ENCODE data around the gene NOTCH1.

The NOTCH1 gene

DNA sequence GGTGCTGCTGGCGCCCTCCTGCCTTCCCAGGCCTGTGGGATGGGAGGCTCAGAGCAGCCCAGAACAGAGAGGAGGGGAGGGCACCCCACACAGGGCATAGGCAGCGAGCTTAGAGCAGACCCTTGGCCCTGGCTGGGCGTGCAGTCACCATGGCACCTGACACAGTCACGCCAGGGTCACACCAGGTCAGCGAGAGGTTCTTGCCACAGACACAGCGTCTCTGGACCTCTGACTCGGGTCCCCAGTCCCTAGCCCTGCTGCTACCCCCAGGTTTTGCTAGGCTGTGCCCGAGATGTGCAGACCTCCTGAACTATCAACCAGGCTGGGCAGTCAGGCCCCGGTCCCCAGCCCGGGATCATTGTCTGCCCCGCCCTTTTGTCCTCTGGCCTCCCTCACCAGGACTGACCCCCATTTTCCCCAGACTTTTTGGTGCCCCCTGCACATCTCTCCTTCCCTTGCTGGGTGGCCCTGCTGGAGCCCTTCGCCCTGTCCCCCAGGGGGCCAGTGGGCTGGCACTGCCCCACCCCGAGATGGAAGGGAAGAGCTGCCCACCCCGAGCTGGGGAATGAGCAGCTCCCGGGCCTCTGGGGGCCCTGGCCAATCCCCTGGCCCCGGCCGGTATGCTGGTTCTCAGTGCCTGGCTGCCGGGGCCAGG lies 24.5 kb upstream of the NOTCH1 start:
- no peak overlapping the region for H2AFZ ChIP-seq (ENCODE audit: low read depth, low read length, severe bottlenecking)
- H3K9me3 ChIP-seq (ENCODE audit: insufficient read depth, low read length): no peaks in the 10 kb centered on the region
- H3K36me3 ChIP-seq (ENCODE audit: low read length): no peaks in the 10 kb centered on the region
- H3K27ac ChIP-seq (ENCODE audit: low read depth, low read length): no peak overlapping the region
- no peak overlapping the region for H3K9ac ChIP-seq (ENCODE audit: low read length)
- no peaks in the 10 kb centered on the region for H3K9me2 ChIP-seq (replicated peaks; ENCODE audit: insufficient read depth, low read length)
- no peaks in the 10 kb centered on the region for H3K79me2 ChIP-seq (ENCODE audit: insufficient read depth, low read length)
- H3K4me2 ChIP-seq (ENCODE audit: low read depth, low read length, poor library complexity, severe bottlenecking): no peak overlapping the region
- TF ChIP-seq, protein P1, sequence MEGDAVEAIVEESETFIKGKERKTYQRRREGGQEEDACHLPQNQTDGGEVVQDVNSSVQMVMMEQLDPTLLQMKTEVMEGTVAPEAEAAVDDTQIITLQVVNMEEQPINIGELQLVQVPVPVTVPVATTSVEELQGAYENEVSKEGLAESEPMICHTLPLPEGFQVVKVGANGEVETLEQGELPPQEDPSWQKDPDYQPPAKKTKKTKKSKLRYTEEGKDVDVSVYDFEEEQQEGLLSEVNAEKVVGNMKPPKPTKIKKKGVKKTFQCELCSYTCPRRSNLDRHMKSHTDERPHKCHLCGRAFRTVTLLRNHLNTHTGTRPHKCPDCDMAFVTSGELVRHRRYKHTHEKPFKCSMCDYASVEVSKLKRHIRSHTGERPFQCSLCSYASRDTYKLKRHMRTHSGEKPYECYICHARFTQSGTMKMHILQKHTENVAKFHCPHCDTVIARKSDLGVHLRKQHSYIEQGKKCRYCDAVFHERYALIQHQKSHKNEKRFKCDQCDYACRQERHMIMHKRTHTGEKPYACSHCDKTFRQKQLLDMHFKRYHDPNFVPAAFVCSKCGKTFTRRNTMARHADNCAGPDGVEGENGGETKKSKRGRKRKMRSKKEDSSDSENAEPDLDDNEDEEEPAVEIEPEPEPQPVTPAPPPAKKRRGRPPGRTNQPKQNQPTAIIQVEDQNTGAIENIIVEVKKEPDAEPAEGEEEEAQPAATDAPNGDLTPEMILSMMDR (IDR thresholded peaks at IDR 0.05; ENCODE audit: insufficient read depth, low read length, poor library complexity, severe bottlenecking): no peak
- no peak for TF ChIP-seq EZH2phosphoT487 (conservative IDR thresholded peaks at IDR 0.05; ENCODE audit: low read length)
- no peaks in the 10 kb centered on the region for H3F3A ChIP-seq (ENCODE audit: insufficient read depth)
- H4K20me1 ChIP-seq (ENCODE audit: low read depth, low read length): no peaks in the 10 kb centered on the region; the same call in 1 of the 2 replicates
- H3K4me3 ChIP-seq (ENCODE audit: insufficient read depth, low read length, poor library complexity, severe bottlenecking): no peak overlapping the region
- no peaks in the 10 kb centered on the region for H3K27me3 ChIP-seq (ENCODE audit: low read length)

DNA sequence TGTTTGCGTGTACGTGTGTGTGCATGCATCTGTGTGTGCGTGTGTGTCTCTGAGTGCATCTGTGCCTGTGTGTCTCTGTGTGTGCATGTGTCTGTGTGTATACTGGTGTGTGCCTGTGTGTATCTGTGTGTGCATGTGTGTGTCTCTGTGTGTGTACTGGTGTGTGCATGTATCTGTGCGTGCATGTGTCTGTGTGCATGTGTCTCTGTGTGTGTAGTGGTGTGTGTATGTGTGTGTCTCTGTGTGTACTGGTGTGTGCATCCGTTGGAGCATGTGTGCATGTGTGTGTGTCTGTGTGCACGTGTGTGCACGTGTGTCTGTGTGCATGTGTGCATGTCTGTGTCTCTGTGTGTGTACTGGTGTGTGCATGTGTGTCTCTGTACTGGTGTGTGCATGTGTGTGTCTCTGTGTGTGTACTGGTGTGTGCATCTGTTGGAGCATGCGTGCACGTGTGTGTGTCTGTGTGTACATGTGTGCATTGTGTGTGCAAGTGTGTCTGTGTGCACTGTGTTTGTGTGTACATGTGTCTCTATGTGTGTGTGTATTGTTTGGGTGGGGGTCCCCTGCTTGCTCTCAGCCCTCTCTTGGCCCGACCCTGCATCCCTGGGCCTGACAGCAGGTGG lies 23.8 kb upstream of the NOTCH1 start:
- Histone ChIP-seq H3K4me2 (ENCODE audit: low read depth, low read length, poor library complexity, severe bottlenecking) (no peak overlapping the region), H3K9me3 (ENCODE audit: insufficient read depth, low read length) (no peaks in the 10 kb centered on the region), H3K27ac (ENCODE audit: low read depth, low read length) (no peak overlapping the region), H3K79me2 (ENCODE audit: insufficient read depth, low read length) (no peaks in the 10 kb centered on the region), H2AFZ (ENCODE audit: low read depth, low read length, severe bottlenecking) (no peak overlapping the region), H3K4me3 (ENCODE audit: insufficient read depth, low read length, poor library complexity, severe bottlenecking) (no peak overlapping the region), H3K36me3 (ENCODE audit: low read length) (no peaks in the 10 kb centered on the region), H3F3A (ENCODE audit: insufficient read depth) (no peaks in the 10 kb centered on the region), H4K20me1 (ENCODE audit: low read depth, low read length) (no peaks in the 10 kb centered on the region; the same call in 1 of the 2 replicates), H3K27me3 (ENCODE audit: low read length) (no peaks in the 10 kb centered on the region), H3K9me2 (replicated peaks; ENCODE audit: insufficient read depth, low read length) (no peaks in the 10 kb centered on the region), H3K9ac (ENCODE audit: low read length) (no peak overlapping the region)
- TF ChIP-seq EZH2phosphoT487 (conservative IDR thresholded peaks at IDR 0.05; ENCODE audit: low read length): no peak
- TF ChIP-seq, protein P1 (IDR thresholded peaks at IDR 0.05; ENCODE audit: insufficient read depth, low read length, poor library complexity, severe bottlenecking): no peak

DNA sequence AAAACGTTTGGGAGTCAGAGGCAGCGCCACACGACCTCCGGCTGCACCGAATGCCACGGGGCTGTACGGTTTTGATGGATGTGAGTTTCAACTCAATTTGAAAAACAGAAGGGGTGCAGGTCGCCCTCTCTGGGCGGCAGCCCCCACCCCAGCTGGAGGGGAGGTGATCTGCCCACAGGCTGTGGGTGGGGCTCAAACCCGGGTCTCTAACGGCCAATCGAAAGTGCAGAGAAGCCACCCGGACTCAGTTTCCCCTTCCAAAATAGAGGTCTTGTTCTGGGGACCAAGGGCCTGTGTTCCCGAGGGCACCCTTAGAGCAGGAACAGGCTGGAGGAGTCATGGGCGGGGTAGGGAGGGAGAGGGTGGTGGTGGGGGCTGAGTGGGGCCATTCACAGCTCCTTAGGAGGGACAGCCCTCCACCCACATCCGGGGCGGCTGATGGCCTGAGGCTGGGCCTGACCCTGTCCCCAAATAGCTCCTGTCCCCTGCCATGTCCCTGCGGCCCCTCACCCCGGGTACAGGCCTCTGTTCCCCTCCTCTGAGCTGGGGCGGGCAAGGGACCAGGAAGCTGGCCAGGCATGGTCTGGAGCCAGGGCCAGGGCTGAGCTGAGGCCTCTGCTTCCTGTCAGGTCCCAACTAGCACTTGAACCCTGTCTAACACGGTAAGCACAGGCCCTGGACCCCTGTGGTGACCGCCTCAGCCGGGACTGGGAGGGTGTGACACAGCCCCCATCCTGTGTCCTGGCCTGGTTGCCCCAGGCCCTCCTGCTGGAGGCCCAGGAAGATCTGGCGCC lies 22.6 kb upstream of the NOTCH1 start:
- H3K4me2 ChIP-seq (ENCODE audit: low read depth, low read length, poor library complexity, severe bottlenecking): no peak overlapping the region
- no peaks in the 10 kb centered on the region; the same call in 1 of the 2 replicates for H4K20me1 ChIP-seq (ENCODE audit: low read depth, low read length)
- no peaks in the 10 kb centered on the region for H3K36me3 ChIP-seq (ENCODE audit: low read length)
- H3K9me2 ChIP-seq (replicated peaks; ENCODE audit: insufficient read depth, low read length): no peaks in the 10 kb centered on the region
- no peaks in the 10 kb centered on the region for H3K27me3 ChIP-seq (ENCODE audit: low read length)
- H3K27ac ChIP-seq (ENCODE audit: low read depth, low read length): no peak overlapping the region
- H3K9ac ChIP-seq (ENCODE audit: low read length): no peak overlapping the region
- no peaks in the 10 kb centered on the region for H3K79me2 ChIP-seq (ENCODE audit: insufficient read depth, low read length)
- no peak overlapping the region for H3K4me3 ChIP-seq (ENCODE audit: insufficient read depth, low read length, poor library complexity, severe bottlenecking)
- TF ChIP-seq EZH2phosphoT487 (conservative IDR thresholded peaks at IDR 0.05; ENCODE audit: low read length): no peak
- TF ChIP-seq, protein P1 (IDR thresholded peaks at IDR 0.05; ENCODE audit: insufficient read depth, low read length, poor library complexity, severe bottlenecking): no peak
- H3K9me3 ChIP-seq (ENCODE audit: insufficient read depth, low read length): no peaks in the 10 kb centered on the region
- no peaks in the 10 kb centered on the region for H3F3A ChIP-seq (ENCODE audit: insufficient read depth)
- H2AFZ ChIP-seq (ENCODE audit: low read depth, low read length, severe bottlenecking): no peak overlapping the region
